ENCODE results near the gene CTF1.

GRCh38 chr16:30903596-30903995 lies 7.2 kb downstream of the CTF1 start:
- no peak for TF ChIP-seq EZH2 (IDR thresholded peaks at IDR 0.05; ENCODE audit: low read depth)
- no peak for TF ChIP-seq CTCF (conservative IDR thresholded peaks at IDR 0.05)
